ENCODE data around the gene GHRL.
A peak's percentile ranks its signal among the peaks of the same experiment; 100 is the strongest.

The GHRL gene

DNA sequence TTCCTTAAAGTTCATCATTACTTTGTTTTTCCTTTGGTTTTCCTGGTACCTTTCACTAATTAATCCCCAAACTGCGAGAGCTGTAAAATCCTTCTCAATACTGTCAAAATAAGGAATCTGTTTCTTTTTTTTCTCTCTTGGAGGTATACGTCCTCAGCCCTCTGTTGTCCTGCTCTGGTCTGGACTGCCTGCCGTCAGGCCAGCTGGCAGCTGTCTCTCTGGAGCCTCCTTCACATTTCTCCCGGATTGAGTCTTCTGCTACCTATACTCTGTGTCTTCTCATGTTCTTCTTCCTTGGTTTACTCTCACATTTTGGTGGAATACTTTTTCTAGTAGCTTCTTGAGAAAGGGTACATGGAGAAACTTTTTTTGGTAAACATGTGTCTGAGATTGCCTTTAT lies 30.7 kb downstream of the GHRL start:
- Mint-ChIP-seq H3K4me3 (no peak overlapping the region), H3K36me3 (ENCODE audit: low read depth) (peaks cover 60% of the 10 kb centered on the region), H3K27ac (peak overlapping the region; percentile 6 to 56 (median 34)), H3K9me3 (no peaks in the 10 kb centered on the region), H3K27me3 (ENCODE audit: low read depth) (no peaks in the 10 kb centered on the region), H3K4me1 (peaks cover 27% of the 10 kb centered on the region)
- TF ChIP-seq, protein P1, sequence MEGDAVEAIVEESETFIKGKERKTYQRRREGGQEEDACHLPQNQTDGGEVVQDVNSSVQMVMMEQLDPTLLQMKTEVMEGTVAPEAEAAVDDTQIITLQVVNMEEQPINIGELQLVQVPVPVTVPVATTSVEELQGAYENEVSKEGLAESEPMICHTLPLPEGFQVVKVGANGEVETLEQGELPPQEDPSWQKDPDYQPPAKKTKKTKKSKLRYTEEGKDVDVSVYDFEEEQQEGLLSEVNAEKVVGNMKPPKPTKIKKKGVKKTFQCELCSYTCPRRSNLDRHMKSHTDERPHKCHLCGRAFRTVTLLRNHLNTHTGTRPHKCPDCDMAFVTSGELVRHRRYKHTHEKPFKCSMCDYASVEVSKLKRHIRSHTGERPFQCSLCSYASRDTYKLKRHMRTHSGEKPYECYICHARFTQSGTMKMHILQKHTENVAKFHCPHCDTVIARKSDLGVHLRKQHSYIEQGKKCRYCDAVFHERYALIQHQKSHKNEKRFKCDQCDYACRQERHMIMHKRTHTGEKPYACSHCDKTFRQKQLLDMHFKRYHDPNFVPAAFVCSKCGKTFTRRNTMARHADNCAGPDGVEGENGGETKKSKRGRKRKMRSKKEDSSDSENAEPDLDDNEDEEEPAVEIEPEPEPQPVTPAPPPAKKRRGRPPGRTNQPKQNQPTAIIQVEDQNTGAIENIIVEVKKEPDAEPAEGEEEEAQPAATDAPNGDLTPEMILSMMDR (IDR thresholded peaks at IDR 0.05; ENCODE audit: unreplicated experiment in 3 of 3) = no peak

DNA sequence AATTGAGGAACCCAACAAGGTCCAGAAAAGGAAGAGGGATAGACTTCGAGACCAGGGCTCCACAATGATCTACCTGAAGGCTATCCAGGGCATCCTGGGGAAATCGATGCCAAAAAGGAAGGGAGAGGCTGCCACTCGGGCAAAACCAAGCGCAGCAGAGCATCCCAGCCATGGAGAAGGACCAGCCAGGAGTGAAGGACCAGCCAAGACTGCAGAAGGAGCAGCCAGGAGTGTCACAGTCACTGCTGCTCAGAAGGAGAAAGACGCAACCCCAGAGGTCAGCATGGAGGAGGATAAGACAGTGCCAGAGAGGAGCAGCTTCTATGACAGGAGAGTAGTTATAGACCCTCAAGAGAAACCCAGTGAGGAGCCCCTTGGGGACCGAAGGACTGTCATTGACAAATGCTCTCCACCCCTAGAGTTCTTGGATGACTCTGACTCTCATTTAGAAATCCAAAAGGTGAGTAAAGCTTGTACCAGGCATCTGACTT lies 32.5 kb downstream of the GHRL start:
- Mint-ChIP-seq H3K4me3 (no peak overlapping the region), H3K9me3 (no peaks in the 10 kb centered on the region), H3K36me3 (ENCODE audit: low read depth) (peaks cover 65% of the 10 kb centered on the region), H3K27ac (no peak overlapping the region), H3K4me1 (peaks cover 22% of the 10 kb centered on the region), H3K27me3 (ENCODE audit: low read depth) (no peaks in the 10 kb centered on the region)
- TF ChIP-seq, protein P1 (IDR thresholded peaks at IDR 0.05; ENCODE audit: unreplicated experiment in 3 of 3) = no peak

DNA sequence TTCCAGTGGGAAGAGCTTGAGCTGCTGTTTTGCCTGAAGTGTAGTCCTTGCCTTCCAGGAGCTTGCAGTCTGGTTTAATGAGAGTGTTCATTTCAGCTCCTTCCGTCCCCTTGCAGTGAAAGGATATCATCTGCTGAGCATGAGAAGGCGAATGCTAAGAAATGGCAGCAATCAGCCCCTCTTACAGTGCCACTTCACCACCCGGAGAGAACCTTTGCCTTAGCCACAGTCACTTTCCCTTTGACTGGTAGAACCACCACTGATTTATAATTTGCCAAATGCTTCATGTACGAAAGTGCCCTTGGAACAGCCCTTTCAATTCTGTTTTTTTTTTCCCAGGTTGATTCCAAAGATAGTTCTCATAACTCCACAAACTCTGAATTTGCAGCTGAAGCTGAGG lies 32.9 kb downstream of the GHRL start:
- Mint-ChIP-seq H3K27me3 (ENCODE audit: low read depth) (no peaks in the 10 kb centered on the region), H3K36me3 (ENCODE audit: low read depth) (peaks cover 66% of the 10 kb centered on the region), H3K9me3 (no peaks in the 10 kb centered on the region), H3K4me3 (no peak overlapping the region), H3K27ac (no peak overlapping the region), H3K4me1 (peaks cover 22% of the 10 kb centered on the region)
- TF ChIP-seq, protein P1 (IDR thresholded peaks at IDR 0.05; ENCODE audit: unreplicated experiment in 3 of 3) = no peak

DNA sequence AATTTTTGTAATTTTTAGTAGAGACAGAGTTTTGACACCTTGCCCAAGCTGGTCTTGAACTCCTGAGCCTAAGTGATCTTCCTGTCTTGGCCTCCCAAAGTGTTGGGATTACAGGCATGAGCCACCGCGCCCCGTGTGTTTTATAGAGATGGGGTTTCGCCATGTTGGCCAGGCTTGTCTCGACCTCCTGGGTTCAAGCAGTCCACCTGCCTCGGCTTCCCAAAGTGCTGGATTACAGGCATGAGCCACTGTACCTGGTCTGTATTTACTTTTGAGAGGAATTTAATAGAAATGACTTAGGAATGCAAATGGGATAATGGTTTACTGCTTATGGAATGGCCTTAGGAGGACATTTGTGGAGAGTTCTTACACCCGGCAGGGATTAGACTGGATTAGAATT lies 33.7 kb downstream of the GHRL start:
- H3K4me3 Mint-ChIP-seq = no peak overlapping the region
- TF ChIP-seq, protein P1 (IDR thresholded peaks at IDR 0.05; ENCODE audit: unreplicated experiment in 3 of 3) = no peak

DNA sequence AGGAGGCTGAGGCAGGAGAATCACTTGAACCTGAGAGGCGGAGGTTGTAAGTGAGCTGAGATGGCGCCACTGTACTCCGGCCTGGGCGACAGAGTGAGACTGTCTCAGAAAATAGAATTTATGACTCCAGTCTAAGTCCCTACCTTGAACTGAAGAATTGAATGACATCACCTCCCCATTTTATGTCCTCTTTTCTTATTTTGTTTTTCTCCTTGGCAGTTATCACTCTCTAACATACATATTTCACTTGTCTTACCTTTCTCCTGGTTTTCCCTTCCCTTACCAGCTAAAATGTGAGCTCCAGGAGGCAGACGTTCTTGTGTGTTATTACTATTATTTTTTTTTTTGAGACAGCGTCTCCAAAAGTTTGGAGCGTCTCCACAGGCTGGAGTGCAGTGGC lies 36.9 kb downstream of the GHRL start:
- TF ChIP-seq, protein P1 (IDR thresholded peaks at IDR 0.05; ENCODE audit: unreplicated experiment in 3 of 3) = no peak
- Mint-ChIP-seq H3K4me3 (no peak overlapping the region), H3K27ac (no peak overlapping the region), H3K9me3 (no peaks in the 10 kb centered on the region), H3K27me3 (ENCODE audit: low read depth) (no peaks in the 10 kb centered on the region), H3K4me1 (peaks cover 4% of the 10 kb centered on the region), H3K36me3 (ENCODE audit: low read depth) (peaks cover 65% of the 10 kb centered on the region)

More for the DNA sequence above, 33.7 kb downstream of the GHRL start:
- Mint-ChIP-seq H3K27me3 (ENCODE audit: low read depth) (no peaks in the 10 kb centered on the region), H3K4me1 (peaks cover 19% of the 10 kb centered on the region), H3K36me3 (ENCODE audit: low read depth) (peaks cover 70% of the 10 kb centered on the region), H3K9me3 (no peaks in the 10 kb centered on the region), H3K27ac (no peak overlapping the region)

DNA sequence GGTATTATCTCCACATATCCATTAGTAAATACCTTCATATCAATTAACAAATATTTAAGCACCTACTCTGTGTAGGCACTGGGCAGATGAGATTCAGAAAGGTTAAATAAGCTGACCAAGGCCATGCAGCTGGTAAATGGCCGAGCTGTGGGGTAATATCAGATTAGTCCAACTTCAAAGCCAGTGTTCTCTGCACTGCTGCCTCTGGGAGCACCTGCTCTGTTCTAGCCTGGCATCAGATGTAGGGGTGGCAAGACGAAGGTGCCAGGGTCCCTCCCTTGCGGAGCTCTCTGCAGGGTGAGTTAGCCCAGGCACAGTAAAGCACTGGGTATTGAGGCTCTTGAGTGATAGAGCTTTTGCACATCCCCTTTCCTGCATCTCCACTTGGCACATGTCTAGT lies 39.0 kb downstream of the GHRL start:
- TF ChIP-seq, protein P1 (IDR thresholded peaks at IDR 0.05; ENCODE audit: unreplicated experiment in 3 of 3) = no peak
- H3K27me3 Mint-ChIP-seq (ENCODE audit: low read depth) = no peaks in the 10 kb centered on the region
- H3K27ac Mint-ChIP-seq = no peak overlapping the region
- peaks cover 23% of the 10 kb centered on the region for H3K4me1 Mint-ChIP-seq
- no peak overlapping the region for H3K4me3 Mint-ChIP-seq
- H3K36me3 Mint-ChIP-seq (ENCODE audit: low read depth) = peaks cover 55% of the 10 kb centered on the region
- H3K9me3 Mint-ChIP-seq = no peaks in the 10 kb centered on the region

All from nephron (organoid).